Epidermal melanocyte (primary cell): ENCODE data around the gene LMF1.
"Not testable (repeated sequence)": the region's sequence is repeated elsewhere in the genome, so short reads cannot be mapped to it uniquely, and the experiment has no call there.

Source experiments
- DNase-seq: peaks from one replicate; pipeline ENCODE4 v3.0.0; 2011; ENCODE audit warnings: low spot score; ENCODE audit not compliant: insufficient read length

LMF1 gene

DNA sequence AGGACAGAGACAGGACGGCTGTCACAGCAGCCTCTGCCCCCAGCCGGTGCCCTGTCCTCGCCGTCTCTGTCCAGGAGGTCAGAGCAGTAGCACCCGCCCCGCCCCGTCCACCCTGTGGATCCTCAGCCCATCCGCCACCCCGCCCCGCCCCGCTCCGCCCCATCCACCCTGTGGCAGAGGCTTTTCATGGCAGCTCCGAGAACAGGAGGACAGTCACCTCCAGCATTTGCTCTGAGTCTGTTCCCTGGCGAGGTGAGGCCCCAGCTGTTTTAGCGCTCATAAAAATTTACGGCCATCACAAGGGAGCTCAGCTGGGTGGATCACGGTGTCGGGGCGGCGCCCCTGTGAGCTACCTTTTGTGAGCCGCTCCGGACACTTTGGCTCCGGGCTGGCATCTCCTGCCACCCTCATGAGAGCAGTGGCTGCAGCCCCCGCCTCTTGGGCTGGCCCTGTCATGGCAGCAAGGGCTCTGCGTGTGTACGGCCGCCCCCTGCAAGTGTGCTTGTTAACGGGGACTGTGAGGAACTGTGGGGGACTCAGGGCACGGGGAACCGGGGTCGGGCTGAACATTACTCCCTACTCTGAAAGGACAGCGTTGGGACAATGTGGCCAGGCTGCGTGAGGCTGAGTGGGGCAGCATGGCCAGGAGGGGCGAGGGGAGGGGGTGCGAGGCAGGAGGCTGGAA lies 138.0 kb downstream of the LMF1 start:
- no peak for DNase-seq

DNA sequence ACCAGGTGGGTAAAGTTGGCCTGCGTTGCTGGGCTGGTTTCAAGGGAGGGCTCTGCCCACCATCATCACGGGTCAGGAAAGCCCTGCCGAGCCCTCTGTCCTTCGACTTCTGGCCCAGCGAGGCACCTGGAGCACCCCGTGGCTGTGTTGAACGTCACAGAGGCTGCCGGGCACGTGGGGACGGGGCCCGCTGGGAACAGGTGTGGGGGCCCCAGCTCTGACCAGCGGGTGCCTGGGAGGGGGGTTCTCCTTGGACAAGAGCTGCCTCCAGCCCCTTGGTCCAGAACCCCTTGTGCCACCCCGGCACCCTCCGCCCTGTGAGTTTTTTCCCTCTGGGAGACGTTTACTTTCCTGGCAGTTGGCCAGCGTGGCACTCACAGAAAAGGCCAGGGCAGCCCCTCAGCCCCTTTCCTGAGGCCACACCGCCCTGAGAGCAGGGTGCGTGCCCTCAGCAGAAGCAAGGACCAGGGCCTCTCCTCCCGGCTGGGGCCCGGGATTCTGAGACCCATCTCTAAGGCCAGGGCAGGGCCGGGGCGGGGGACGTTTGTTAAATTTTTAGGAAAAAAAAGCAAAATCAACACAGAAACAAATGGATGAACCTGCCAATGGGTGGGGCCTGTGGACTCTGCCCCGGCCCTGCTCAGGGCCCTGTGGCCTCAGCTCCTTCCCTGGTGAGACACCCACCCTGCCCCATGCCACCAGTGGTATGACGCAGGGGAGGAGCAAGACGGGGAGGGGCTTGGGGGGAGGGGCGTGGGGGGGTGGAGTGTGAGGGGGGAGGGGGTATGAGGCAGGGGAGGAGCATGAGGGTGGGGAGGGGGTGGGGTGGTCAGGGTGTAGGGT lies 139.0 kb downstream of the LMF1 start:
- DNase-seq = no peak

DNA sequence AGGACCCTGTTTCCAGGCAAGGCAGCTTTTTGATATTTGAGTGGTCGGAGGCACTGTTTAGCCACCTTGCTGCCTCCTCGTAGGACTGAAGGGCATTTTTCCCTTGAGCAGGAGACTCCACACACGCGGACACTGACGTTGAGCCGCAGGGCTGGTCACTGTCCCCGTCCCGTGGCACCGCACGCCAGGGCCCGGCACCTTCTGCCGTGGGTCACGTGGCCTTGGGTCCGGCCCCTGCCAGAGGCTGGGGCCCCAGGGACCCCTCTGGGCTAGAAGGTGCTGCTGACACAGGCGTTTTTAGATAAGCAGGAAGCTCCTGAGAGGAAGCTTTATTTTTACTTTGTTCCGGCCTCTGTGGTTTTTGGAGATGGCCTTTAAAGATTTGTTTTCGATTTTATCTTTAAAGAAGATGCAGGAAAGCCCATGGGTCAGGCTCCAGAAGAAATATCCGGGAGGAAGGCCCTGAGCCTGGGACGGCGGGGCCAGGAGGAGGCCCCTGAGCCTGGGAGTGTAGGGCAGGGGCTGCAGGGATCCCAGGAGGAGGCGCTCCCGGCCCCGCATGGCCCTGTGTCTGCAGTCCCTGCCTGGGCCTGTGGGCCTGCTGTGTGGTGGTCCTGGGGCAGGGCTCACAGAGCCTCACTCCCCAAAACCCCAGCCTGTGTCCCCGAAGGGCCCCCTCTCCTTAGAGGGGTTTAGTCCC lies 139.8 kb downstream of the LMF1 start:
- no peak for DNase-seq

DNA sequence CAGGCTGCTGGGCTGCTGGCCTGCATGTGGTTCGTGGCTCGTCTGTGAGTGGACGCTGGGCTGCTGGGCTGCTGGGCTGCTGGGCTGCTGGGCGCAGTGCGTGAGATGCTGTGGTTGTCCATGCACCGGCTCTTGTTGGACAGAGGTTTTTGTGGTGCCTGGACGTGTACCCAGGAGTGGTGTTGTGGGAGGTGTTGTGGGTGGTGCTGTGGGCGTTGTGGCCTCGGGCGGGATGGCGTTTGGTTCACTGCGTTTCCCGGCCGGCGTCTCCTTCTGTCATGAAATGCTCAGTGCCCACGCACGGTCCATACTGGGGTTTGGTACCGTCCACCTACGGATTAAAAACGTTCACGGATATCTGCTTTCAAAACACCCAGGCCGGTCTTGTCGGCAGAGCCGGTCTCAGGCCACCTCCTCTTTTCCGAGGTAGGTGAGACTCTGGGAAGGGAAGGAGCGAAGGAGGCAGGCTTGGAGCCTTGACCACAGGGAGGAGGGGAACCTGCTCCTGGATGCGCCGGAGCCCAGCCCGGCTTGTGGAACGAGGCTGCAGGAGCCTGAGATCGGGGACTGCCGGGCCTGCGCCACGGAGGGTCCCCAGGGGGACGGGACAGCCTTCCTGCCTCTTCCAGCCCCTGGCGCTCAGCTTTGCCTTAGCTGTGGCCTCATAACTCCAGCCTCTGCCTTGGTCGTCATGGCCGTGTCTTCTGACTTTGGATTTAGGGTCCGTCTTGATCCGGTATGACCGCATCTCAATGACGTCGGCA lies 140.5 kb downstream of the LMF1 start:
- no peak for DNase-seq

DNA sequence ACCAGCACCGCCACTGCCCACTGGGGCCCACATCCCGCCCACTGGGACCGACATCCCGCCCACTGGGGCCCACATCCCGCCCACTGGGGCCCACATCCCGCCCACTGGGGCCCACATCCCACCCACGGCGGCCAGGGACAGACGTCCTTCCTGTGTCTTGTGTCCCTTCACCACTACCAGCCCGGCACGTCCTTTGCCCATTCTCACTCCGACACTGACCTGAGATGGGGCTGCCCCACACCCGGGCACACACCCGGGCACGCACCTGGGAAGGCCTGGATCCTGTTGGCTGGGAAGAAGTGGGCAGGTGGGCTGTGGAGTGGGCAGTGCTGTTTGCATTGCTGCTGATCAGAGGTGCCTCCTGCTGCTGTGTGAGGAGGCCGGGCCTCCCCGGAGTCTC lies 141.9 kb downstream of the LMF1 start:
- DNase-seq = no peak

DNA sequence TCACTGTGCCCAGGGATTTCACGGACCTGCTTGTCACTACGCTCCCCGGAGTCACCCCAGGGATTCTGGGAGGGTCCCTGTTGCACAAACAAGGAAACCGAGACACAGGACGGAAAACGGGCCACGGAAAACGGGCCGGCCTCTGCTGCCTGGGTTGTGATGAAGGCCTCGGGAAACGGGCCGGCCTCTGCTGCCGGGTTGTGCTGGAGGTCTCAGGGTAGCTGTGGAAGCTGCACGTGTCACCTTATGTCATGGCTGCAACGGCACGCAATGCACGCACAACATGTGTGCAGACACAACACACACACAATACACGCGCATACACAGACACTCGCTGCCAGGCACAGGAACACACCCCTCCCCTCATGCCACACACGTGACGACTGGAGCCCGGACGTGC lies 143.3 kb downstream of the LMF1 start:
- DNase-seq = no peak

DNA sequence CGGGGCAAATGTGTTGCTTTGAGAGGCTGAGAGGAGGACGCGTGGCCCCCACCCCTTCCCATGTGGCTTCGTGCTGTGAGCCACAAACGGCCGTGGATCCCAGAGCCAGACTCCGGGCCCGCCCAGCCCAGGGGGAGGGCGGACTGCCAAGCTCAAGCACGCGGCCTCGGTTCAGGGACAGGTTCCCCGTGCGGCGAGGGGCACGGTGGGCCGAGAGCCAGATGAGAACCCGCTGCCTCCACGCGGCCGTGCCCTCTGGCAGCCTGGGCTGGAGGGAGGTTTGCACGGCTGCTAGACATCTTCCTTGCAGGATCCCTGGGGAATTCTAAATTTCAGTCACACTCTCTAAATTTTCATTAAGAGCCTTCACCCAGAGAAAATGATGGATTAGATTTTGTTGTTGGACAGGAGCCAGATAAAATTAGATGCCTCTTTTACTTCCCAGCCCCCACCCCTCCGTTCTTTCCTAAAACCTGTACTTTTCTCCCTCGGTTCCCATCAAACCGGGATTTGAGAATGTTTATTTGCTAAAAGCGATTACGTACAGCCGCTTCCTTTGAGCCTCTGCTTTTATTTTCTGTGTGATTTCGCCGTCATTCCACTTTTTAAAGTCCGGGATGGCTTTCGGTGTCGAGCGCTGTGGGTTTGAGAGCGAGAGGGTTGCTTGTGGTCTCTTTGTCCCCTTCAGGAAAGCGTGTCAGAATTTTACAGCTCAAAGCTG lies 145.3 kb downstream of the LMF1 start:
- no peak for DNase-seq

DNA sequence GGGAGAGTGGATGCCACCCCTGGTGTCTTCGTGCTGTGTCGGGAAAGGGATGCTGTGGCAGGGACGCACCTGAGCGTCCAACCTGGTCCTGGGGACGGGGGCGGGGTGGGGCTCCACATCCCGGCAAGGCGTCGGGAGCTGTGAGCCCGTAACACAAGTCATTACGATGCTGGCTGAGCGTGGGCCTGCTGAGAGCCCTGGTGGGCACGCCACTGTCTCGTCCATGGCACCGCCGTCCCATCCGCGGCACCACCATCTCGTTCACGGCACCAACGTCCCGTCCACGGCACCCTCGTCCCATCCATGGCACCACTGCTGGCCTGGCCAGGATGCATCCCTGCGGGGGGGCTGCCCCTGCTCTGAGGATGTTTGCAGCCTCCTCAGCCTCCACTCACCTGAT lies 146.2 kb downstream of the LMF1 start:
- no peak for DNase-seq

DNA sequence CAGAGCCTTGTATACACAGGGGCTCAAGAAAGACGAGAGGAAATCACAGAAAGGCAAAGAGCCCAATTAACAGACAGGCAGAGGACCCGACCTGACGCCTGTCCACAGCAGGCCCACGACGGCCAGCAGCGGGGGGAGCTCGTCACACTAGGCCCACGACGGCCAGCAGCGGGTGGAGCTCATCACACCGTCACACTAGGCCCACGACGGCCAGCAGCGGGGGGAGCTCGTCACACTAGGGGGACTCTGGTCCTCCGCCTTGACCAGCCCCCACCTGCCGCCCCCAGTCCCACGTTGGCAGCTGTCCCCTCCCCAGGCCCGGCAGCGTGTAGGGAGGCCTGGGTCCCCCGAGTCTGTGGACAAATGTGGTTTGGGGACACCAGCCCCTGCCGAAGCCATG lies 146.6 kb downstream of the LMF1 start:
- DNase-seq = no peak

DNA sequence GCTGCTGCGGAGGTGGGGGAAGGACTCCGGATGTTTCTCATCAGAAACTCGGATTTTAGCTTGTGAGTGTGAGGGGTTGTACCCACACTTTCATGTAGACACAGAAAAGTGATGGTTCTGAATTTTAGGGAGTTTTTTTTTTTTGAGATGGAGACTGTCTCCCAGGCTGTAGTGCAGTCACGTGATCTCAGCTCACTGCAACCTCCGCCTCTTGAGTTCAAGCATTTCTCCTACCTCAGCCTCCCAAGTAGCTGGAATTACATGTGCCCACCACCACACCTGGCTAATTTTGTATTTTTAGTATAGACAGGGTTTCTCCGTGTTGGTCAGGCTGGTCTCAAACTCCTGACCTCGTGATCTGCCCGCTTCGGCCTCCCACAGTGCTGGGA lies 147.9 kb downstream of the LMF1 start:
- no peak for DNase-seq

DNA sequence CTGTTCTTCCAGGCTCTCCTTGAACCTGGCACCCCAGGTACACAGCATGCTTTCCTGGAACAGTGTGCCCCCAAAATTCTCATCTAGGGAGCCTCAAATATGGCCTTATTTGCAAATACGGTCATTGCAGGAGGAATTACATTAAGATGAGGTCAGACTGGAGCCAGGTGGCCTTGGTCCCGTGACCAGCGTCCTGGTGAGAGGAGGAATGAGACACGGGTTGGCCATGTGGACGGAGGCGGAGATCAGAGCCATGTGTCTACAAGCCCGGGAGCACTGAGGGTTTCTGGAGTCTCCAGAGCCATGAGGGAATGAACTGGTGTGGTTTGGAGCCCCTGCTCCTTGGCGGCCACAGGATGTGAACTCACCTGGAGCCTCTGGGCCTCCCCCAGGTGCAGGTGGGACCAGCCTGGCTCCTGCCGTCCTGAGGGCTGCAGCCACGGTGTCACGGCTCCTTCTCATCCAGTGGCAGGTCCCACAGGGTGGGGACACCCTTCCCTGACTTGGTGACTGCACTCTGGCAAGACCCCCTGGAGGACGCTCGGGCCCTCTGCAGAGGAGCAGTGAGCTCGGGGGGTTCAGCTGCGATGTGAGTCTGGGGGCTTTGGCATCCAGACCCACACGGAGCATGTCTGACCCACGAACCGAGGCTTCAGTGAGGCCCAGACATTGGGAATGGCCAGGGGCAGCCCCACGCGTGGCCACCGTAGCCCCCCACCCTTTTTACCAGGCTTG lies 148.4 kb downstream of the LMF1 start:
- no peak for DNase-seq

DNA sequence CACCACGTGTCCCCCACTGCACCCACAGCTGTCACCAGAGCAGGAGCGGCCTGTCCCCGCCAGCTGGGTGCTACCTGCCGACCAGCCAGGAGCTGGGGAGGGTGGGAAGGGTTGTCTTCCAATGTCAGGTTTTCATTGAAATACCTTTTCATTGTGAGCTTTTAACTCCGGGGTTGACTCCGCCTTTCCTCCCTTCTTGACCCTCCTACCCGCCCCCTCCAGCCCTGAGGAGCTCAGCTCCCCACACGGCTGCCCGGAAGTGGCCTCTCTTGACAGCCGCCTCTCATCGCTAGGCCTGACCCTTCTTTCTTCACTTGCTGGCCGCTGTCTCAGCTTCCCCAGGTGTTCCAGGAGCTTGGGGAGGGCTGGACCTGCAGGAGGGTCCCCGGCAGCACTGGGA lies 149.0 kb downstream of the LMF1 start:
- no peak for DNase-seq

DNA sequence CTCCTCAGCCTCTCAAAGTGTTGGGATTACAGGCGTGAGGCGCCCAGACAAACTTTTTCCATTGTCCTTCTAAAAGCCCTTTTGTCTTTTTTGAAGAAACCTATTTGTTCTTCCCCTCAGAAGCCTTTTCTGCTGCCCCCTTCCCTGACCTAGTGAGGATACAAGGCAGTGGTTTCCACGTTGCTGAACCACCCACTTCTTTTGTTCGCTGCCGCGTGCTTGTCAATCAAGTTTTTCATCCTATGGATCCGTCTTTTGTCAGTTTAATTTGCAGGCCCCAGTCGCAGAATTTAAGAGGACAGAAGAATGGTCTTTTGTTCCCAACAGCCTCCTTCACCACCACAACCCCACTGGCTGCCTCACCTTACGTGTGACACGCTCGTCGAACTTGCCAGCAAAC lies 150.0 kb downstream of the LMF1 start:
- no peak for DNase-seq

DNA sequence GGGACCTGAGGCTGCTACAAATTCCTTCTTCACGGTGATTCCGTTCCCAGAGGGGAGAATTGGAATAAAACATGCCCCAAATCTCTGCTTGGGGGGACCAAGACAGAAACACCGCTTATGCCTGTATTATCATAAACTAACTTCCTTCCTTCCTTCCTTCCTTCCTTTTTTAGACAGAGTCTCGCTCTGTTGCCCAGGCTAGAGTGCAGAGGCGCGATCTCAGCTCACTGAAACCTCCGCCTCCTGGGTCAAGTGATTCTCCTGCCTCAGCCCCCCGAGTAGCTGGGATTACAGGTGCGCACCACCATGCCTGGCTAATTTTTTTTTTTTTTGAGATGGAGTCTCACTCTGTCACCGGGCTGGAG lies 150.8 kb downstream of the LMF1 start:
- not testable (repeated sequence) for DNase-seq

DNA sequence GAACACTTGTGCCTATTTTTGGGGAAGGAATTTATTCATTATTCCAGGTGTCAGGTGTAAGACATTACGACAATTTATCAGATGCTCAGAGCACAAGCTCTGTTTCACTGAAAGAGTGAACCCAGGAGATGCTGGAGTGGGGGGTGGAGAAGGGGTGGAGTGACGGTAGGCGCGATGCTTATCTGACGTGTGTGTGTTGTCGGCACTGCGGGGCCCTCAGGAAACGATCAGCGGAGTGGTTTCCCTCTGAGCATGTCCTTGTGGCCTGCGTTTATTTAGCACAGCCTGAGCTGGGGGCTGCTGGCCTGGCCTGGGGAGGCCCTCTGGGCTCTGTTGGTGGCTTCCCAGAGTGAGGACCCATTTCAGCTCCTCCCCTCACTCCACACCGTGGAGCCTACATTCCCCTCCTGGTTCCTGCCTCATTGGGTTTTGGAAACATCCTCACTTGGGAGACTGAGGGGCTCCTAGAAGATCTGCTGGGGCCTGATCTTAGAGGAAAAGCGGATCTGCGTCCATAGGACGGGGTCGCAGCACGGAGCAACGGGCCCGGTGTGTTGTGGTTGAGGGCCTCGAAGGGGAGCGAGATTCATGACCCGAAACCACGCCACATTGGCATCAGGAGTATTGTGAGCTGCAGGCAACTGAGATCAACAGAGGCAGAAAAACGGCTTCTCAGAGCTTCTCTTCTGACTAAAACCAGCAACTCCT lies 151.3 kb downstream of the LMF1 start:
- no peak for DNase-seq

DNA sequence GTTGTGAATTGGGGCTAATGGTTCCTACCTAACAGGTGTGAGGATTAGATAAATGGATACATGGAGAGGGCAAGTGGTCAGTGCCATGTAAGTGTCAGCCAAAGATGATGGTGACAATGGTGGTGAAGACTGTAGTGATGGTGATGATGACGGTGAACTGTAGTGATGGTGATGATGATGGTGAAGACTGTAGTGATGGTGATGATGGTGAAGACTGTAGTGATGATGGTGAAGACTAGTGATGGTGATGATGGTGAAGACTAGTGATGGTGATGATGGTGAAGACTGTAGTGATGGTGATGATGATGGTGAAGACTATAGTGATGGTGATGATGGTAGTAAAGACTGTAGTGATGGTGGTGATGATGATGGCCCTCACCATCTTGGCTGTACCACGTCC lies 152.2 kb downstream of the LMF1 start:
- DNase-seq = no peak

DNA sequence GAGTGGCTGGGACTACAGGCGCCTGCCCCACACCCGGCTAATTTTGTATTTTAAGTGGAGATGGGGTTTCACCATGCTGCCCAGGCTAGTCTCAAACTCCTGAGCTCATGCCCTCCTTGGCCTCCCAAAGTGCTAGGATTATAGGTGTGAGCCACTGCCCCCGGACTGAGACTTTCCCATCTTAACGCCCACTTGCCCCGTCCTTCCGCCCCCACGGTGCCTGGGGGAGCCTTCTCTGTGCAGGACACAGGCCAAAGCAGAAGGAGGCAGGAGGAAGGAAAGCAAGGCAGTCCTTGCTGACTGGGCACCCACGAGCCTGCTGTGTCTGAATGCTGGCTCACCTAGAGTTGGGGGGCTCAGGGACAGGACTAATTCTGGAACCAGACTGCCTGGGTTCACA lies 152.7 kb downstream of the LMF1 start:
- DNase-seq = no peak

DNA sequence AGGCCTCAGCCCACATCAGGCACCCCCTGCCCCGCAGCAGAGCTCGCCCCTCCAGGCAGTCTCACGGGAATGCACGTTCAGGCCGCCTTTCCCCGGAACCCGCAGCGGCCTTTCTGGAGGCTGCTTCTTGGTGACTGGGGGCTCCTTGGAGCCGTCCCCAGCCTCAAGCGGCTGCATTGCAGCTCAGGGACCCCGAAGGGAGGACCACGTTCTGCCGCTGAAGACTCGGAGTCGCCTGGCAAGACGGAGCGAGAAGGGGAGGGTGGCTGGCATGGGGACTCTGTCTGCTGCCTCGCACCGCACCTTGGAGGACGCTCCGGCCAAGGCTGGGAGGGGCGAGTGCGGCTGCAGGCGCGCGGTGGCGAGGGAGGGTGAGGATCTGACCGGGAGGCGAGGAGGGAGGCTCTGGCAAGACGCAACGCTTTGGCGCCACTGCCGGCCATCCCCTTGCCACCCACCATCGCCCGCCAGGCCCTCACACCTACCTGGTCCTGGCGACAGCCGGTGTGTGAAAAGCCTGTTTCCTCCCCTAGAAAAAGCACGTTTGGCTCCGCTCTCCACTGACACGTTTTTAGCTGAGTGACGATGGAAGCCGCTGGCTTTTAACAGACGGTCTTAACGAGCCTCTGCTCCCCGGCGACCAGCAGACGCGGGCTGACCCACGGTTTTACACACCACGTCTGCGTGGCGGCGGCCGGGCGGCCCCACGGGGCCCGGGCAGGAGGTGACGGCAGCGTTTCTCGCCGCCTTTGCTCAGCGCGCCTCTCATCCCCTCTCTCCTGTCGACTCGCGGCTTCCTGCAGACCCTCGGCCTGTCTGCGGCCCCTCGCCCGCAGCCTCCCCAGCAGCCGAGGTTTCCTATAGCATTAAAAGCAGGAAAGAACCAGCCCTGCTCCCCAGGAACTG lies 153.5 kb downstream of the LMF1 start:
- no peak for DNase-seq

DNA sequence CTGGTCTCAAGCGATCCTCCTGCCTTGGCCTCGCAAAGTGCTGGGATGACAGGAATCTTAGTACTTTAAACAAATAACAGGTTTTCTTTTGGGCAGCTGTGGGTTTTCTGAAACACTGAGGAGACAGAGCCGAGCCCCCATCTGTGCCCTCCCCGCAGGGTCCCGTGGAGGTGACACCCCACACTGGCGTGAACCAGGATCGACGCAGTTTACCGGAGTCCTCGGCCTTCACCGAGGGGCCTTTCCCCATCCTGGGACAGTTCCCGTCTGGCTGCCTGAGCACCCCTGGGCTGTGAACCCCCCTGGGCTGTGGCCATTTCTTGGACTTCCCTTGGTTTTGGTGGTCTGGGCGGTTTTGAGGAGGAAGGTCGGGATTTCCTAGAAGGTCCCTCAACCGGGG lies 154.9 kb downstream of the LMF1 start:
- no peak for DNase-seq
